NCI-H1694 treated with DMSO at 0.1 percent for 48 hours (cell line): ENCODE measurements around the gene GLA.

ENCODE experiments used
- DNase-seq: peaks from one replicate; lab custom pipeline; 2025; lab: John Stamatoyannopoulos, UW

The GLA gene

DNA sequence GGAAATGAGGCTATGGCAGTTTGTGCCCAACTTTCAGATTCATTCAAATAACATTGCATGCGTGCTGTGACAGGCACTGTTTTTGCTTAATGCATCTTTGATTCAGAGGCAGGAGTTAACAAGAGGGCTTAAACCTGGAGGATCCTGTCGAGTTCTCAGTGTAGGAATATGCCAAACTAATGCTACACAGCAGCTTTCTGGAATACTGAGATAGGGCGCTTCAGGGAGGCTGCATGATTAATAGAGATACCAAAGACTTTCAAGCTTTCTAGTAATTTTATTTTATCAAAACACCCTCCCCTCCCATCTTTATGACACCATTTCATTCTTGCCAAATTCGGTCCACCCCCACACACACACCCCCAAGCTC lies 58.5 kb downstream of the GLA start:
- no peak for DNase-seq

DNA sequence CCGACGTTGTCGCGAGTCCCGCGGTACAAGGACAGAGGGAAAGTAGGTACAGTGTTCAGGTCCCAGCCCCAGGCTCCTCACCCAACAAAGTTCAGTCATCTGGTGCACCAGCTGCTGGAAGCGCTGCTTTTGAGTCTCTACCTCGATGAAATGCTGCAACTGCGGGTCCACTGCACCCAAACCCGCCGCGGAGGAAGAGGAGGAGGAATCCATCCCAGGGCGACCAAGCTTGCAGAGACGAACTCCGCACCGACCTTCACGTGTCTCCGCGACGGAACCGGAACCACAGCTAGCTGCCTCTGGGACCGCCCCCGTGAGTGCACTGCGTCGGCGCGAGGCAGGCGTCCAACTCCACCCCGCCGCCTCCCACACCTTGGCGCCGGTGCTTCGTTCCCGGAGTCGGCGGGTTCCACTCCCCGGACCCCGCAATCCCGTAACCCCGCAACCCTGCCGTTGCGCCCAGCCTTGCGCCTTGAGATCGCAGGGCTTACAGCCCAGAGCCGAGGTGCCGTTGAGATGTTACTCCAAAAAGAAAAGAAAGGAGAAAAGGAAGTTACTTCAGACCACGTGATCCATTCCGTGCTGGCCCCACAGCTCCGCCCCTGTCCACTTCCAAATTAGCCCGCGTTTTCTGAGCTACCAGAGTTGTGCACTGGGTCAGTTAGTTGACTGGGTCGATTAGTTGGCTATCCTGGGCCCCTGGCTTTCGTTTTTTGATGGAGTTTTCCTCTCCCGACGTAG lies 59.1 kb downstream of the GLA start, which contains the start of gene TIMM8A:
TIMM8A (minus strand) TSS at position 291 of the 741 bp plus-strand sequence; CDS start at position 213, 78 bp downstream.
- DNase-seq = peak; percentile 52

DNA sequence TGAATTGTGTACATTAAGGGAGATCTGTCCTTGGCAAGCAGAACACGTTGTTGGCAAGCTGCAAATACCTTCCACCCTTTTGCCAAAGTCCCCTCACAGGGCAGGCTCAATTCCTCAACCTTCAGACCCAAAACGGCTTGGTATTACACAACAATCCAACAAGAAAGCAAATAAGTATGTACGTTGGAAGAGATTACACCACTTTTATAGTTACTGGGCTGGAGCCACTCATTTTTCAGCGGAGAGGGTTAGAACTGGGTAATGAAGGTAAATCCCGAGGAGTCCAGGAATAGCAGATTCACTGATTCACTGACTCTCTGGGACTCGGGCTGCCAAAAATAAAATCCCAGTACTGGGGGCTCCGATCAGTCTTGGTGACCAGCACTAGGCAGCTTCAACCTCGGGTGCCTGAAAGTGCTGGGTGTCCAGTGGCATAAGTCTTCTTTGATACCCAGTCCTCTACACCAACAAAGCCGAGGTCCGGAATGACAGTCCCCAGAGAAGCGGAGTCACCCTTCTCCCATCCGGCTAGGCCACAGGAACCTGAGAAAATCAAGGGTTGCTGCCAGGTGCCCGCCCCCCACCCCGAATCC lies 59.8 kb downstream of the GLA start:
- DNase-seq = no peak
